Fibroblast of mammary gland (primary cell): ENCODE measurements around the gene C10orf67.

ENCODE experiments used
- DNase-seq: peaks from one replicate; pipeline ENCODE4 v3.0.0-alpha.2; 2010; ENCODE audit warnings: low read depth
- H3K4me3 ChIP-seq: 2 replicates; pipeline ENCODE4 v1.5.1; 2011; ENCODE audit warnings: low read depth, mild to moderate bottlenecking, low read length, moderate library complexity; ENCODE audit not compliant: control insufficient read depth
- CTCF ChIP-seq: conservative IDR thresholded peaks from 2 replicates; pipeline ENCODE4 v1.5.1; 2011; ENCODE audit warnings: low read depth, low read length, inconsistent platforms; ENCODE audit not compliant: control insufficient read depth, insufficient read depth

Gene C10orf67

DNA sequence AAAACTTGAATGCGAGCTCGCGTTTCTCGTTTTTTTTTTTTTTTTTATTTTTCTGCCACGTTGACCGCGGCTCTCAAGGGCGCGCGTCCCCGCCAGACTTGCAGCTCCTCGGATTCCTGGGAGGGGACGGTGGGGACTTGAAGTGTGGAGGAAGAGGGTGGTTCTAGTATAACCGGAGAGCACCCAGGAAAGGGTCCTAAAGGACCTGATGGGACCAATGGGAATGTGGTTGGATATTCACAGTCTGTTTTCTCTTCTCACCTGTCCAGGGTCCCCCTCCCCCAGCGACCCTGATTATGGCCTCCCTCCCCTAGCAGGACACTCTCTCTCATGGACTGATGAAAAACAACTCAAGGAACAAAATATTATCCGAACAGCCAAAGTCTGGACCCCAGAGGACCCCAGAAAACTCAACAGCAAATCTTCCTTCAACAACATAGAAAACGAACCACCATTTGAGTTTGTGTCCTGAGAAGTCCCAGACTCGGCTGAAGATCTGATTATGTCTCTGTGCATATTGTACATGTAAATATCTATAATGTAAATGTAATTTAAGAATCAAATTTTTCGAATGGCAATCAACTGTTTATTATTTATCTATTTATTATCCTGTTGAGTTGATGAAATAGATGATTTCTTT is 151.0 kb downstream of the C10orf67 start:
- no peak overlapping the region for H3K4me3 ChIP-seq
- DNase-seq, result no peak
- TF ChIP-seq CTCF, result no peak

GRCh38 chr10:23192712-23193434 is 151.7 kb downstream of the C10orf67 start:
- DNase-seq, result no peak
- TF ChIP-seq CTCF, result no peak
- no peak overlapping the region for H3K4me3 ChIP-seq

GRCh38 chr10:23191764-23192711 is 152.6 kb downstream of the C10orf67 start, which contains the start of gene PTF1A:
TSS of gene PTF1A (plus strand) at chr10:23192312. CDS start at chr10:23192531, 219 bp downstream.
- H3K4me3 ChIP-seq, result no peak within 1 kb of the TSS
- TF ChIP-seq CTCF, result no peak

GRCh38 chr10:23190872-23191763 is 153.5 kb downstream of the C10orf67 start:
- no peak for DNase-seq
- no peak overlapping the region for H3K4me3 ChIP-seq
- TF ChIP-seq CTCF, result no peak

More at GRCh38 chr10:23191764-23192711, 152.6 kb downstream of the C10orf67 start, which contains the start of gene PTF1A:
- DNase-seq, result no peak

- DNase-seq, result no peak
- no peak overlapping the region for H3K4me3 ChIP-seq
- TF ChIP-seq CTCF, result no peak
Observed at GRCh38 chr10:23189024-23189423, 155.6 kb downstream of the C10orf67 start.
